Measurements from ENCODE around the gene AIP. TPM values are rescaled to one million over a fixed set of nuclear protein-coding genes. Genes with fewer than 3 reads are reported as not detected.
A peak's percentile ranks its signal among the peaks of the same experiment; 100 is the strongest.

AIP gene
- total and polyA plus RNA-seq, 9 of the 15 experiments (the other 6 are each of a cell fraction or from before 2014, with no cell fraction given) = 5.2 to 92.5 (median 52.7) TPM

GRCh38 chr11:67507864-67508485 is 25.1 kb downstream of the AIP start, which contains the start of gene CDK2AP2 (continued):
- no peak for TF ChIP-seq BRD9 (IDR thresholded peaks at IDR 0.05; ENCODE audit: low read depth, partially characterized antibody)
- TF ChIP-seq ZNF140 (CRISPR knock-in tag; IDR thresholded peaks at IDR 0.05) = no peak
- TF ChIP-seq CREM (IDR thresholded peaks at IDR 0.05; ENCODE audit: low read depth) = no peak
- no peak for TF ChIP-seq NCOA1 (IDR thresholded peaks at IDR 0.05; ENCODE audit: low read depth)
- peak; percentile 50; the same call in 1 of the 2 replicates for TF ChIP-seq ETV1 (tag; conservative IDR thresholded peaks at IDR 0.05; ENCODE audit: low read depth)
- TF ChIP-seq RBM14 (IDR thresholded peaks at IDR 0.05; ENCODE audit: borderline replicate concordance, insufficient read depth, low read depth, low read length) = no peak
- no peak for TF ChIP-seq CBX8 (IDR thresholded peaks at IDR 0.05; ENCODE audit: borderline replicate concordance, extremely low read depth, low read depth, low read length, poor library complexity, severe bottlenecking)
- TF ChIP-seq ZNF431 (CRISPR knock-in tag; IDR thresholded peaks at IDR 0.05) = peak; percentile 6; the same call in 1 of the 2 replicates

GRCh38 chr11:67508486-67509121 is 25.8 kb downstream of the AIP start:
- no TSS peak for BruUV-seq (replicated peaks)
- H3K27ac ChIP-seq (ENCODE audit: extremely low read depth, low read depth, low read length) = peak overlapping the region; percentile 92
- peak; percentile 53 for ATAC-seq
- H3K27me3 ChIP-seq (ENCODE audit: control insufficient read depth in 2 of 2, insufficient read depth in 2 of 2, low read length in 2 of 2) = no peaks in the 10 kb centered on the region
- no peak for FAIRE-seq
- no peaks in the 10 kb centered on the region for H3K9me1 ChIP-seq (ENCODE audit: control insufficient read depth, insufficient read depth, low read length)
- ChIA-PET CTCF (ENCODE audit: low intra/inter-chr PET ratio) (no interaction called here), POLR2A (interaction anchor here (1.2 kb wide), 1 partner anchor 107 kb away, joined by 4 read pairs; the partner anchor contains the start of gene PPP1CA)
- WGBS (ENCODE audit: insufficient coverage, low coverage, missing lambda C conversion rate) = 1% methylated on average over 43 of the region's 57 CpGs
- H3K79me2 ChIP-seq (ENCODE audit: control insufficient read depth, insufficient read depth, low read length) = peaks cover 31% of the 10 kb centered on the region
- DNase-seq (ENCODE audit: extremely low read depth in 1 of 4, low spot score in 3 of 4) = peak; percentile 98 to 100 (median 100)
- H3K9me3 ChIP-seq (replicated peaks; ENCODE audit: control insufficient read depth, insufficient read depth, low read depth, low read length) = no peaks in the 10 kb centered on the region
- H3K36me3 ChIP-seq (ENCODE audit: control insufficient read depth, insufficient read depth, low read length) = peaks cover 10% of the 10 kb centered on the region; the same call in 2 of the 3 replicates
- H4K20me1 ChIP-seq (replicated peaks; ENCODE audit: control insufficient read depth, insufficient read depth, low read length) = no peaks in the 10 kb centered on the region
- peak overlapping the region; percentile 87 to 99 for H3K9ac ChIP-seq (ENCODE audit: insufficient read depth in 1 of 2, low read depth in 2 of 2, low read length in 2 of 2)
- intact Hi-C loops (cut with micrococcal nuclease) (loop anchor here (5.0 kb wide), 4 partner anchors 36 to 151 kb away; partner anchors contain the start of genes GSTP1 and RPS6KB2), in situ Hi-C loops (cut with MboI) (no loop called here)
- H3K4me2 ChIP-seq (ENCODE audit: insufficient read depth, low read length) = peak overlapping the region; percentile 87
- H2AFZ ChIP-seq (ENCODE audit: low read depth, low read length) = peak overlapping the region; percentile 97
- H3K4me3 ChIP-seq = peak overlapping the region; percentile 79
- H3K4me1 ChIP-seq (replicated peaks in 1 of 2; ENCODE audit: control insufficient read depth in 2 of 2, insufficient read depth in 2 of 2, low read length in 2 of 2) = peaks cover 28 to 54% of the 10 kb centered on the region in 2 experiments
- TF ChIP-seq ZNF551 (CRISPR knock-in tag; IDR thresholded peaks at IDR 0.05) (no peak), ZFP91 (CRISPR knock-in tag; IDR thresholded peaks at IDR 0.05) (no peak), TAF7 (tag; IDR thresholded peaks at IDR 0.05) (no peak), MTA2 (IDR thresholded peaks at IDR 0.05; ENCODE audit: low read depth) (no peak), ZMIZ1 (IDR thresholded peaks at IDR 0.05; ENCODE audit: low read depth in 2 of 2, low read length in 2 of 2) (no peak), GTF2F1 (IDR thresholded peaks at IDR 0.05; ENCODE audit: low read depth, low read length) (no peak), L3MBTL2 (IDR thresholded peaks at IDR 0.05) (0 out of 2 replicates have a peak, but pooled peaks have one; percentile 26)

Measured in K562 (cell line).